GM06990 (cell line): ENCODE data around the gene CAMKMT.

Source experiments
- DNase-seq: peaks from one replicate; pipeline ENCODE4 v3.0.0-alpha.2; 2011; ENCODE audit not compliant: insufficient read length; ENCODE audit errors: extremely low read depth
- H3K27me3 ChIP-seq: replicated peaks from 2 replicates; pipeline ENCODE4 v1.6.0; 2011; ENCODE audit warnings: low read length; ENCODE audit not compliant: control insufficient read depth, insufficient read depth
- H3K36me3 ChIP-seq: 2 replicates; pipeline ENCODE4 v1.5.1; 2011; ENCODE audit warnings: low read length; ENCODE audit not compliant: control insufficient read depth, insufficient read depth
- H3K4me3 ChIP-seq: replicated peaks from 2 replicates; pipeline ENCODE4 v1.5.1; 2011; ENCODE audit warnings: low read depth, mild to moderate bottlenecking, control low read depth, low read length
- CTCF ChIP-seq: IDR thresholded peaks from 2 replicates; pipeline ENCODE4 v1.5.1; 2011; ENCODE audit warnings: low read length, control low read depth, mild to moderate bottlenecking, inconsistent platforms; ENCODE audit not compliant: insufficient read depth, poor library complexity, severe bottlenecking

CAMKMT gene

GRCh38 chr2:44324971-44325426 lies 36.7 kb upstream of the CAMKMT start:
- Histone ChIP-seq H3K36me3 (peaks cover 7% of the 10 kb centered on the region), H3K4me3 (no peak overlapping the region), H3K27me3 (no peaks in the 10 kb centered on the region)
- no peak for DNase-seq
- no peak for TF ChIP-seq CTCF

GRCh38 chr2:44325897-44326296 lies 35.9 kb upstream of the CAMKMT start:
- peaks cover 7% of the 10 kb centered on the region for H3K36me3 ChIP-seq
- H3K27me3 ChIP-seq, result no peaks in the 10 kb centered on the region
- DNase-seq, result no peak
- H3K4me3 ChIP-seq, result no peak overlapping the region
- TF ChIP-seq CTCF, result no peak

- Histone ChIP-seq H3K36me3 (peaks cover 7% of the 10 kb centered on the region), H3K4me3 (no peak overlapping the region), H3K27me3 (no peaks in the 10 kb centered on the region)
- DNase-seq, result no peak
- TF ChIP-seq CTCF, result no peak
These were observed 35.0 kb upstream of the CAMKMT start for GRCh38 chr2:44326548-44327264.

- H3K4me3 ChIP-seq, result no peak overlapping the region
- no peak for TF ChIP-seq CTCF
- H3K27me3 ChIP-seq, result no peaks in the 10 kb centered on the region
- no peak for DNase-seq
- peaks cover 4% of the 10 kb centered on the region for H3K36me3 ChIP-seq
These were observed 33.0 kb upstream of the CAMKMT start for GRCh38 chr2:44328750-44329149.

DNA sequence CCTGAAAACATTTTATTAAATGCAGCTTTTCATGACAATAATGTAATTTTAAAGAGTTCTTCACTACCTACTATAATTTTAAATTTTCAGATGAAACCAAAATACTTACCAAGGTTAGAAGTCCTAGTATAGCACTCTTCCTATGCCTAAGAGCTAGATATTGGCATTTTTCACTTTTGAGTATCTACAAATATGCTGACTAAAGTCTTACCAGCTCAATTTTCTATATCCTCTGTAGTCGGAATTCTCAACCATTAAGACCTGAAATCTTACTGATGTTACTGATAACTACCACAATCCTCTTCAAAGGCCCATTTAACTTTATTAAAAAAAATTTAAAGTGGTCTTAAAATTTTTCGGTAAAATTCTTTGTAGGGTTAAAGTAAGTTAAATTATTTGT lies 32.4 kb upstream of the CAMKMT start:
- no peak for TF ChIP-seq CTCF
- H3K27me3 ChIP-seq, result no peaks in the 10 kb centered on the region
- peaks cover 4% of the 10 kb centered on the region for H3K36me3 ChIP-seq
- no peak for DNase-seq
- no peak overlapping the region for H3K4me3 ChIP-seq

DNA sequence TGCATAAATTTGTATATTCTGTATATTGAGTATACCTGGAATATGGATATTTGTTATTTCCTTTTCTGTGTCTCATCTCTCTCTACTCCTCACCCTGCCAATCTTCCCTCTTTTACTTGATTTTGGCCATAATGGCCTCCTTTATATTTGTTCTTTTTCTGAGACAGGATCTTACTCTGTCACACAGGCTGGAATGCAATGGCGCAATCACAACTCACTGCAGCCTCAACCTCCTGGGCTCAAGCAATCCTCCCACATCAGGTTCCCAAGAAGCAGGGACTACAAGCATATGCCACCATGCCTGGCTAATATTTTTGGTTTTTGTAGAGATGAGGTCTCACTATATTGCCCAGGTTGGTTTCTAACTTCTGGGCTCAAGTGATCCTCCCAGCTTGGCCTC lies 30.9 kb upstream of the CAMKMT start:
- no peak overlapping the region for H3K4me3 ChIP-seq
- DNase-seq, result no peak
- no peak for TF ChIP-seq CTCF
- H3K27me3 ChIP-seq, result no peaks in the 10 kb centered on the region
- H3K36me3 ChIP-seq, result peaks cover 4% of the 10 kb centered on the region
